Stimulated activated CD8-positive, alpha-beta memory T cell treated with anti-CD3 and anti-CD28 coated beads, Interleukin-12 subunit alpha, Interleukin-12 subunit beta, amount 100 ng/mL, for 24 hours (primary cell): ENCODE measurements around the gene ANGEL1.

Source experiments
- DNase-seq: peaks from one replicate; pipeline ENCODE4 v3.0.0-alpha.2; 2020; ENCODE audit errors: extremely low read depth

Gene ANGEL1

DNA sequence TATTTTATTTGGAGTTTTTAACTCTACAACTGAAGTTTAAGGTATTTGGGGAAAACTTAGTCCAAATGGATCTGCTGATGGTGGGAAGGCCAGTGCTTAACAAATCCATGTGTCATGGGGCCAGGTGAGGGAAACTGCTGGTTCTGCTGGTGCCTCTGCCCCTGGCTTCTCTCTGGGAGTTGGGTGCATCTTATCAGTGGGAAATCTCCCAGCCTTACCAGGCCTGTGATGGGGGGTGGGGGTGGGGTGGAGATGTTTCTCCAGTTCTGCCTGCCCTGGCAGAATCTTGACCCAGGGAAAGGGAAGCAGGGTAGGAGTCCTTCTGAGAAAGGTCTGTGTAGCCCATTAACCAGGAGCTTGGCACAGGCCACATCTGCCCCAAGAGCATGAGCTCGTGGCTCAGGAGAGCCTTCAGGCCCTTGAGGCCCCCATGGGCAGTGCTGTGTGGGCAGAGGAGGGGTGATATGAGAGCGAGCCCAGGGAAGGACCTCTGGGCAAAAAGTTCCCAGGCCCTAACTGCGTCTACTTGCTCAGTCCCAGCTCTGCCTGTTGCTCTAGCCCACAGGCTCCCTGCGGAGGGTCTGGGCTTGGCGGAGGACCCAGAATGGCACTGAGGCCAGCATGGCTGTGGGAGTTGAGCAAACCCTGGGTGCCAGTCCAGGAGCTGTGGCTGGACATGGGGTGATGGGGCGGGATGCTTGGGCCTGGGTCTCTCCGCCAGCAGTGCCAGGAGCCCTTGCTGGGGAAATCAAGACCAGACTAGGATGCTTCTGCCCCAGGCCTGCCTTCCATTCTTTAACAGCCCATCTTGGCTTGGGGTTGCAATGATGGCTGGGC is 33.2 kb downstream of the ANGEL1 start:
- no peak for DNase-seq

DNA sequence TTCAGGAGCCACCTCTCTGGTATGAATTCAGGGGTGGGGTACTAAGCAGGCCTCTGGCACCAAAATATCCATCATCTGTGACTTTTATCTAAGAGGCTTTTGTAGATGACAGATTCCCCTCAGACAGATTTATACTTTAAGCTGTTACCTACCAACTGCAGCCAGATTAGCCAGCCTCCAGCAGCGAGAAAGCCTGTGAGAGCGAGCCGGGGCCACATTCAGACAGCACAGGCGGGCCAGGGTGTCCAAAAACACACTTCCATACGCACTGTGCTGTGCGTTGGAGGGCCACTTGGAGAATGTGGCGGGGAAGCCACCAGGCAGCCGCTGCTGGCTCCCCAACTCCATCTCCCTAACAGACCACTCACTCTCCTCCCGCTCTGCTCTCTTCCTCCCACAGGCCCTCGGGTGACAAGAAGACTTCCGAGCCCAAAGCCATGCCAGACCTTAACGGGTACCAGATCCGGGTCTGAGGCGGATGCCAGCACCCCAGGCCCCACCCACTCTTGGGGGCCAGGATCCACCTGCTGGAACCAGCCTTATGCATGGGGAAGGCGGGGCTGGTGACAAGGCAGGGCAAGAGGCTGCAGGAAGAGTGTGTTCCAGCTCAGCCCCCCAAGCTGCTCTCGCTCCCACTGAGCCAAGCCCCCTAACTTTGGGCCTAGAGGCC is 34.0 kb downstream of the ANGEL1 start:
- DNase-seq = no peak

DNA sequence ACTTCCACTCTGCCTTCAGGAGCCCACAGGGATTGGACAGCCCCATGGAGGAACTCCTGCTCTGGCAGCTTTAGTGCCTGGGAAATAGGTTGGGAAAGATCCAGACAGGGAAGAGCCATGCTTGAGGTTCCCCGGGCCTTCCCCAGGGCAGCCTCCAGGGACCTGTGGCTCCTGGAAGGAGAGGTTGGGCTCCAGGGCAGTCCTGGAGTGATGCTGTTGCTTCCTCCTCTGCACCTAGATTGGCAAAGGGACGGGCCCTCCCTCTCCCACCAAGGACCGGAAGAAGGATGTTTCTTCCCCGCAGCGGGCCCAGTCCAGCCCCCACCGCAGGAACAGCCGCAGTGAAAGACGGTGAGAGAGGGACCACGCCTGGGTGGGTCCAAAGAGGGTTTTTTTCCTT is 35.0 kb downstream of the ANGEL1 start:
- DNase-seq = no peak

DNA sequence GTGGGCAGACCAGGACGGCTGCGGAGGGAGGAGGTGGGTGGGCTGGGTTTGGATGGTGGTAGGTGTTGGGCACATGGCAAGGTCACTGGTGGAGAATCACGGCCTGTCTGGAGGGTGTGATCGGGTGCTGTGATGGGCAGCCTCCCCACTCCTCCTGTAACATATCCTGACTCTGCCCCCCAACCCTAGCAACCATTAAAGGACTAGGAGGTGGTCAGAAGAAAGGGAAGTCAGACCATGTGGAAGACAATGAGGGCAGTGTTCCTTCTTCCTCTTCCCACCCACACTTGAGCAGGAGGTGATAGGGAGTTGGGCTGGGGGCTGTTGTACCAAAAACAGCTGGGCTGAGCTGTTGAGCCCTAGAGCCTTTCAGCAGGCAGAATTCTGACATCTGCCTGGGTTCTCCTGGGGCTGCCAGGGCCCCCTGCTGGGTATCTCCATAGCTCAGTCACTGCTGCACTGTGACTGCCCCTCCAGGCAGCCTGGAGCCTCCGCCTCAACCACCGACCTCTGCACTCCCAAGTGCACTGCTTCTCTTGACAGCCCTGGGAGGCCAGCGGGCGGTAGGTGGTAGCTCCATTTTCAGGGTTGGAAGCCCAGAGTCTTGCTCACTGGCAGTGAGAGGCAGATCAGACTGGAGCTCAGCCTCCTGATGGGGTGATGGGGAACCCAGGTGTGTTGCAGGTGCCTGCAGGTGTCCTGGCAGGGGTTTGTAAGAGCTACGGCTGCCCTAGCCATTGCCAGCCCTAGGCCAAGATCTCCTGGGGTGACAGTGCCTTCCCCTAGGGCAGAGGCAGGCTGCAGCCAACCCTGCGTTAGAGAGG is 36.0 kb downstream of the ANGEL1 start:
- DNase-seq = no peak

DNA sequence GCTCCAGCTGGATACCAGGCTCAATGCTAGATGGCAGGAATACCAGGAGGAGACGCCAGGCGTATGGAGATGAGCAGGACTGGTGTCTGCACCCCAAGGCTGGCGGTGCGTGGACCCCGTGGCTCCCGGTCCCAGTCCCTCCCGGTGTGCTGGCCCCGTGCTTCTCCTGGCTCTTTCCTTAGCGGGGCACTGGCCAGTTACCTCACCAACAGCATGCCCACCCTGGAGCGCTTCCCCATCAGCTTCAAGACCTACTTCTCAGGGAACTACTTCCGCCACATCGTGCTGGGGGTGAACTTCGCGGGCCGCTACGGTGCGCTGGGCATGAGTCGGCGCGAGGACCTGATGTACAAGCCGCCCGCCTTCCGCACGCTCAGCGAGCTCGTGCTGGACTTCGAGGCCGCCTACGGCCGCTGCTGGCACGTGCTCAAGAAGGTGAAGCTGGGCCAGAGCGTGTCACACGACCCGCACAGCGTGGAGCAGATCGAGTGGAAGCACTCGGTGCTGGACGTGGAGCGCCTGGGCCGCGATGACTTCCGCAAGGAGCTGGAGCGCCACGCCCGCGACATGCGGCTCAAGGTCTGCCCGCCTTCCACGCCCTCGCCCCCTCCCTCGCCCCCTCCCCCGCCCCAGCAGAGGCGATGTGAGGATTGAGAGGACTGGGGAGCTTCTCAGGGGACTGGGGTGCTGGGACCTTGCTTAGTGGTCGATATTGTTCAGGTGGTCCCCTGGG is 36.8 kb downstream of the ANGEL1 start:
- no peak for DNase-seq

DNA sequence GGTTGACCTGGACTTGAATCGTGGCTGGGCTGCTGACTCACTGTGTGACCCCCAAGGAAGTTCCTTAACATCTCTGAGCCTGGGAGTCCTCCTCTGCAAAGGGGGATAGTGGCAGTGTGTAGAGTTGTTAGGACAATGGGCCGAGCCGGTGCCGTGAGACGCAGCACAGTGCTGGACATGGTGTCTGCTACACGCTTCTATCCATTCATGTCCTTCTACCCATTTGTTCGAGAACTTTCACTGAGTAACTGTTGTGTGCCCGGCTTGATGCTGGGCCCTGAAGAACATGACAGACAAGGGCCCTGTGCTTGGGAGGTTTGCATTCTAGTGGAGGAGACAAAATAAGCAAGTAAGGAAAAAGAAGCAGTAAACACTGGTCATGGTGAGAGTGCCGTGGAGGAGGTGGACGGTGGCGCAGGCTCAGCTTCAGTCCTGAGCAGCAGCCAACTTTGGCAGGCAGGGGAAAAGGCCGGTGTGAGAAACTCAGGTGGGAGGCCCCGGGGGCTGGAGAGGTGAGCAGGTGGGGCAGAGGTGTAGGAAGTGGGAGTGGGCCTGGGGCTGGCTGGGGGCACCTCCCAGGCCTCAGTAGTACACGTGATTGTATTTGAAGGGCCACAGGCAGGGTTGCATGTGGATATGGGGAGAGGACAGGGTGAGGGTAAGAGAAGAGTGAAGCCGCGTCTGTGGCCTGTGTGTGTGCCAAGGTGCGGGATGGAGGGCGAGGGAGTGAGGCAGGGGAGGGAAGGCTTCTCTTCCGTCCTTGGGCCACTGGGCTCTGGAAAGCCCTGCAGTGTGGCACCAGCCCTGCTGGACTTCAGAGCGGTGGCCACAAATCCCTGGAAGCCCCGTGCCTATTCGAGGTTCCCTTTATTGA is 37.6 kb downstream of the ANGEL1 start:
- DNase-seq = no peak

DNA sequence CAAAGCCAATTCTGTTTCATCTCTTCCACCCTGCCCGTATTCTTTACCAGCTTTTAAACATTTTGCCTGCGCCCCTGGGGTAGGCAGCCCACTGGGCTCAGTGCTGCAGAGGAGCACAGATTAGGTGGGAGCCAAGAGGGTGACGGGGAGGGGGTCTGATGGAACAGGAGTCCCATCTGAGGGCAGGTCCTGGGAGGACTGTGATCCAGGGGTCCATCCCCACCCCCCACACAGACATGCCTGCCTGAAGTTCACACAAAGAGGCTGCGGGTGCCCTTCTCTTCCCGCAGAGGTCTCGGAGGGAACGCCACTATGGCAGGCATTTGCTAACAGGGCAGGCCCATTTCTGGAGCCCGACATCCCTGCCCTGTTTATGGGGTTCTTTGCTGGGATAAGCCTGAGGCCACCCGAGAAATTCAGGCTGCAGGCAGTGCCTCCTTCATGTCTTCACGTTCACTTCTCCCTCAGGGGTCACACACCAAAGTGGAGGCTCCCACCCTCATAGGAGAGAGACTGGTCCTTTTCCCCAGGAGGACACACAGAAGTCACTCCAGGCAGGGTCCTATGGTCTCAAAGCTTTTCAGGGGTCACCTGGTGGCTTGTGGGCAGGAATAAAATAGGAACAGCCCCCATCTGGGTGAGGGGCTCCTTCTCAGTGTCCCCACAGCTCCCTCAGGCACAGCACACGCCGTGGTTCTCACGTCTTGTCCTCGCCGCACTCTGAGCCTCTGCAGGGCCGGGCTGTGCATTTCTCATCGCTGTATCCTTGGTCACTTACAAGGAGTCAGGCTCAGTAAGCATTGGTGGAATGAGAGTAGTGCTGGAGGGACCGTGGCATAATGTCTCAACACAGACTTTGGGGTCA is 38.5 kb downstream of the ANGEL1 start:
- no peak for DNase-seq

DNA sequence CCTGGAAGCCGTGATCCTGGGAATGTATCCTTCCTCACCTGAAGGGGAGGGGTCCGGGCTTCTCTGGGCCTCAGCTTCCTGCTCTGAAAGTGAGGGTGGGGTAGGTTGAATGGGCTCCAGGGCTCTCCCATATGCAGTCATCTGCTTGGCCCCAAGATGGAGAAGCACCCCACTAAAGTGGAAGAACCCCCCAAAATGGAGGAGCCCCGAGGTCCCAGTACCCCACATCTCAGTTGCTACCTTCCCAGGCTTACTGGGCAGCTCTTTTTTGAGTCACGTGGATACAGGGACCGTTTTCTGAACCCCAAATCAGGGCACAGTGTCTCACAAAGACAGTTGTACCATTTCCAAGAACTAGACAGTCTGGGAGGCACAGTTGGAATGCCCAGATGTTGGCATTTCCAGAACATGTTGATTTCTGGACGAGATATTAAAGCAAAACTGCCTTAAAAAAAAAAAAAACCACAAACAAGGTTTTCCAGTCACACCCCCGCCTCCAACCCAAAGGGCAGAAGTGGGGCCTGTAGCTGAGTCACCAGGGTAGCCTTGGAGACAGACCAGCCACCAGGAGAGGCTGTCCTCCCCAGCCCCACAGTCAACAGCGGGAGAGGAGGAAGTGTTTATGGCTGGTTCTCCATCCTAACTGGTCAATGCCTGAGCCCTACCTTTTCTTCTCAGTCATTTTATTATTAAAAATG is 39.3 kb downstream of the ANGEL1 start:
- no peak for DNase-seq

DNA sequence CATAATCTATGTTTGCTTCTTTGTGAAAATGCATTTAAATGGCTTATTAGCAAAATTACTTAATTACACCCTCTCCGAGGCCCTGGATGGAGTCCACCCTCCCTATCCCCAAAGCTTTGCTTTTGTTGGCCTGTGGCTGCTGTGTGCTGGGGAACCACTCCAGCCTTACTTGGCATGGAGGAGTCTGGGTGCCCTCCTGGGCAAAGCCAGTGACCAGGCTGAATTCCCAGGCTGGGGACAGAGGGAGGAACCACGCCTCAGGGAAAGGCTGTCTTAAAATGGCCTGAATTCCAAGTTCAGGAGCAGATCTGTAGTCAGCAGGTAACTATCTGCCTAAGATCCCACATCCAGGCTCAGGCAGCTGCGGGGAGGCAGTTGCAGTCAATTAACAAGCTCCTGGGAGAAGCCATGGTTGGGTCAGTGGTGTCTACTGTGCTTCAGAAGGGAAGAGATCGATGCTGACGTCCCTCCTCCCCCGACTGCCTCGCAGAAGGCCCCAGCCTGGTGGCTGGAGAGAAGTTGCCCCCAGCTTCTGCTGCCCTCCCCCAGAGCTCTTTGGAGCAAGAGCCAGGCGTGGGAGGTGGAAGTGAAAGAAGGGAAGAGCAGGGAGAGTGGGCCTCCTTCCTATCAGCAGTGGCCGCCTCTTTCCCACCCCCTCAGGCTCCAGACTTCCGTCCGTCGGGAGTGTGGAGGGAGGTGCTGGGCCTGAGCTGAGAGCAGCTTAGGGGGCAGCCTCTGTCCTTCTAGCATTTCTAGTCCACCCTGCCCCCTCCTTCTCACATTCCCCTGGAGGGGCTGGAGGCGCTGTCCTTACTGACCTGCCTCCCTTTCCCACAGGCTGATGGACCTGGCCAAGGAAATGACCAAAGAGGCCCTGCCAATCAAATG is 40.1 kb downstream of the ANGEL1 start:
- DNase-seq = no peak

DNA sequence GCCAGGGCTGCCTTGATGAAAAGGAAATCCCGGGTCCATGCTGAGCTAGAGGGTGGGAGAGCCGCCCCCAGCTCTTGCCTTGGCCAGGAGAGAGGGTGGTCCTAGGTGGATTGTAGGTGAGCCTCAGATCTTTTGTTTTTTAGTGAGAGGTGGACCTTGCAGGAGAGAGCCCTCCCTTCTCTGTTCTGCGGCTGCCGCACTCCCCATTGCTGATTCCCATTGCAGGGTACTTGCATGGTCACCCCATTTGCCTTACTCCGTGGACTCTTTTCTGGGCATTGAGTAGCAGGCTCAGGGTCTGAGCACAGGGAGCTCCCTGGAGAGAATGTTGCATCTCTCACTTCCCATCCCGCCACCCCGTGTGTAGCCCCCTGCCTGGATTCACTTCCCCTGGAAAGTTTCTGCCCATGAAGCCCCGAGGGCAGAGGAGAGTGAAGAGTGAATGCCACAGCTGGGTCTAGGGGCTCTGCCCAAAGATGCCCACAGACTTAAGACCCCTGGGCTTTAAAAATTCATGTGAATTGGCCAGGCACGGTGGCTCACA is 41.2 kb downstream of the ANGEL1 start:
- no peak for DNase-seq

DNA sequence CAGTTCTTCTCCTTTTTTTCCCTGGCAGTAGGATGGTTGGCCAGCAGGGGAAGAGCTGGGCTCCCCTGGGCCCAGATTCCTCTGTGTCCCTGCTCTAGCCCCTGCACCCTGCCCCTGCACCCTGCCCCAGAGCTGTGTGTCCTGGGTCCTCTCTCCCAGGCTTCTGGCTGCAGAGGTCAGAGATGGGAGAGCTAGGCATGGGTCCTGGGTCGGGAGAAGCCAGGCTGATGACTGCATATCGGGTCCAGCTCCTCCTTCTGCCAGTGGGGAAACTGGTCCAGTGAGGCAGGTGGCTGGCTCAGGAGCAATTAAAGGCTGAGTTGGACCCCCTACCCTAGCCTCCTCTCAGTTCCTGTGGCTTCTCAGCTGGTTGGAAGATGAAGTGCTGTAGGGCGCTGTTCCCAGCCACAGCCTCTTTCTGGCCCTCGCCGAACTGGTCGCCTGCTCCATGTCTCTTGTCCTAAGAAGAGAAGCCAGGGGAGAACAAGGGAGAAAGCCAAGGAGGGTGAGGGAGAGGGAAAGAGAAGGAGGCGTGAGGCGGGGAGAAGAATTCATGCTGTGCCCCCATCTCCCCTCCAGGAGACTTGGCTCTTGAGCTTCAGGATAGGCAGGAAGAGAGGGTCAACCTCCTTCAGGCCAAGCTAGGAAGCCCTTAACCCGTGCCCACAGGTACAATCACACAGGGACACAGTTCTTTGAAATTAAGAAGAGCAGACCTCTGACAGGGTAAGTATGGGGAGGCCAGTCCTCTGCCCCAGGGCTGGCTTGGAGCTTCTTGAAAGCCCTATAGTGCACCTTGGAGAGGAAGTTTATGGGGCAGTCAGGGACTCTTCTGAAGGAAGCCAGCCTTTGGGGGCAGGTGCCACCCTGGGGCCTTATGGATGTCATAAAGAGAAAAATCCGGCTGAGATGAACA is 41.9 kb downstream of the ANGEL1 start:
- DNase-seq = no peak

DNA sequence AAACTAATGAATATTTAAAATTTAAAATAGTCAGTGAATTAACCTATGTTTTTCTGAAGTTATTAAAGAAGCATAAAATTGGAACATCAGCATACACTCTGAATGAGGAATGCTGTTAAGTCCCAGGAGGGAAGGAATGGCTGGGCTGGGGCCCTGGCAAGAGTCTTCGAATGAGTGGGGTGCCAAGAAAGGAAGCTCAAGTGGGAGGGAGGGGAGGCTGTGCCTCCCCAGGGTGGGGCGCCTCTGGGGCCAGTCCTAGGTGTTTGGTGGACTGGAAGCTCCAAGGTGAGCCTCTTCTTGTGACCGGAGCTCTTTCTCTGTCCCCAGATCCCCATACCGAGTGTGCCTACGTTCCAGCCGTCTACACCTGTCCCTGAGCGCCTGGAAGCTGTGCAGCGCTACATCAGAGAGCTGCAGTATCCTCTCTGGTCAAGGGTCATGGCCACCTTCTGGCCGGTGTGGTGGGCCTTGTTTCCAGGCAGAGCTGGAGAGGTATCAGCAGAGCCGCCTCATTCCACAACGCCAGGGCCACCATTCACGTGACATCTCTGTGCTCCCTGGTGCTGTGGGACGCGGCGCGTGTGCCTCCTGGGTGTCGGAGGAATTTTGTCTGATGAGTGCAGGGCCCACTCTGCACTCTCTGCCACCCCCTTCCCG is 42.9 kb downstream of the ANGEL1 start:
- DNase-seq = no peak

DNA sequence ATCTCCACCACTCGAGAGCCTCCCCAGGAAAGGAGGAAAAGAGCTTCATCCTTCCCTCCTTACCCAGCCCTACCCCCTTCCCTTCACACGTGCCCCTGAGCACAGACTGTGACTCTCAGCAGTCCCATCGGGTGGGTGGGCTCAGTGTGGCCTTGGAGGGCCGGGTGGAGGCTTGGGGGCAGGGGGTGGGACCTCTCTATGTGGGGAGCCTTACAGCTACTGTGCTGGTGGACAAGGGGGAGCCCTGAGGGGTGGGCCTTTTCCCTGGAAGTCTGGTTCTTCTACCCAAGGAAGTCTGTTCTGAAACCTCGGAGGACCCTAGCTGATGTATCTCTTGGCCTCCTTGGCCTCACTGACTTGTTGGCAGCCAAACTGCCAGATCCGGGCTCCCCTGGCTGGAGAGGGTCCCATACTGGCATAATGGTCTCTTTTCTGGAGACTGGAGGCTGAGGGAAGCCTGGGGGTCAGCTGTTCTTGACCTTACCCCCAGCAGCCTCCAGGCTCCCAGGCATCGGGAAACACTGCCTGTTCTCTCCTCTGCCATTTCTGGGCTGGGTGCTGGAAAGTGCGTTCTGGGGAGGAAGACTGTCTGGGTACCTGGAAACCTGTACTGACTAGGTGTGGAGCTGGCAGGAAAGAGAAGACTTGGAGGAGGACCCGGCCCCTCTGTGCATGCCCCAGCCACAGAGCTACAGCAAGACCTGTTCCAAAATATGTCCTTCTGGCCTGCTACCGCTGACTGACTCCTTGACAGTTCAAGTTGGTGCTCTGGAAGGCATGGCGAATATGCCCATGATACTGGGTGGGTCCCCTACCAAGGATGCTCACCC is 43.8 kb downstream of the ANGEL1 start:
- no peak for DNase-seq

DNA sequence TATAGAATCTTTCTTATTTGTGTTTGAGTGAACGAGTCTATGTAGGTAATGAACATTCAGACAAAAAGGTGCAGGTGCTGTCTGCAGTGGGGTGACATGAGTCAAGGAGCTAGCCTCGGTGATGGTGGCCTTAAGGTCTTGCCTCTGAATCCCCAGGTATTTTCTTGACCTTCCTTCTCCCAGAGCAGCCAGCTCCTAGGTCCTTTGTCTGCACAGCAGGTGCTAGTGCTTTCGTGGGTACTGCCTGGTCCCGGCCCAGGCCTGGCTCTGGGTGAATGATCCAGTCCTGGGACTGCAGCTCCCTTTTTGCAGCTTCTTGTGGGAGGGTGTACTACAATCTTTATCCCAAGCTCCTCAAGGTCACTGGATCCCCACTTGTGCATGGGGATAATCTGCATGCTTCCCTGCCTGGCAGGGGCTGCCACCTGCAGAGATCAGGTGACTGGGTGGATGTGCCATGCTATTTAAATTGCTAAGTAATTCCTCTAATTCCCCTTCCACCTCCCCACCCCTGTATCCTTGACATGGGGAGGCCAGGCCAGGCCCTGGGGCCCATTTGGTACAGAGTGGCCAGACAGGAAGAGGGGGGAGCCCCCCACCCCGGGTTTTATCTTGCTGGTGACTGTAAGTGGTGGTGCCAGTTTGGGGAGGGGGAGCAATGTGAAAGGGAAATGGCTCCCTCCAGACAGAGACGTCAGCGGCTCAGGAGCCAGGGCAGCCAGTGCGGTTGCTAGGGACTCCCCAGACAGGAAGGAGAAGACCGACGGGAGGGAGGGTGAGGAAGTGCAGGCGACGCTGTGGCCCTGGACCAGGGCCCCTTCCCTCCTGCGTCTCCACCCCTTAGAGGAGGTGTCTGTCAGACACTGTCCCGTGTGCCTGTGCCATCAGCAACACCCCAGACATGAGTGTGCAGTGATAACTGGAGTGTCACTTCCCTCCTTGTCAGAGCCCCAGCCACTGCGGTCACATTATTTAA is 44.7 kb downstream of the ANGEL1 start:
- DNase-seq = no peak
